ENCODE measurements around the gene ADGRG2.
"Not testable (repeated sequence)": the region's sequence is repeated elsewhere in the genome, so short reads cannot be mapped to it uniquely, and the experiment has no call there.

The ADGRG2 gene

DNA sequence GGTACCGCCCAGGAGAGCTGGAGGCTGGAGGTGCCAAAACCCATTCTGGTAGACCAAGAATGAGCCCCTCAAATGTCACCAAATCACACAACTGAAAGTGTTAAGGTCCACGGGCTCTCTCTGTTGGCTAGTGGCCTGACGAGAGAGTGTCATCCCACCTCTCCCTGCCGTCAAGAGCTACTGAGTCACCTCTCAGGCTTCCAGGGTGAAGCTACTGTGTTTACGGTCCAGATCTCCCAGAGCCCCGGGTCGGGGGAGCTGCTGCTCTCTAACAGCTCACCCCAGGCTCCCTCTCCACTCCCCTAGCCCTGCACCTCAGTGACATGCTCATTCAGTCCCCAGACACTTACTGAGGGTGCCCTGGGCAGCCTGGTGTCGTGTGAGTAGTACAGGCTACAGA is 59.2 kb downstream of the ADGRG2 start:
- Mint-ChIP-seq H3K36me3 (no peaks in the 10 kb centered on the region), H3K4me1 (no peaks in the 10 kb centered on the region), H3K4me3 (no peak overlapping the region), H3K27ac (no peak overlapping the region), H3K27me3 (peaks cover 3% of the 10 kb centered on the region), H3K9me3 (no peaks in the 10 kb centered on the region)
- DNase-seq (ENCODE audit: low spot score in 2 of 2) (no peak), ATAC-seq (ENCODE audit: low read depth) (no peak)

DNA sequence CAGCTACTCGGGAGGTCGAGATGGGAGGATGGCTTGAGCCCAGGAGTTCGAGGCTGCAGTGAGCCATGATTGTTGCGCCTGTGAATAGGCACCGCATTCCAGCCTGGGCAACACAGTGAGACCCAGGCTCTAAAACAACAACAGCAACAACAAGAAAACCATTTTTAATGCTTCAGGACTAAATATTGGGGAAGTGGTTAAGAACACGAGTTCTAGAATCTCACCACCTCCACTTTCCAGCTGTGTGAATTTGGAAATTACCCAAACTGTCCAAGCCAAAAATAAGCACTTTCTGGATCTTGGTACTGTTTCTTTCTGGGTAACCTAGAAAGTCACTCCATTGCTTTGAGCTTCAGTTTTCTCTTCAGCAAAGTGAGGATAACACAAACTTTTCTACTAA is 63.2 kb downstream of the ADGRG2 start:
- peaks cover 3% of the 10 kb centered on the region for H3K27me3 Mint-ChIP-seq
- ATAC-seq (ENCODE audit: low read depth) (no peak), DNase-seq (ENCODE audit: low spot score in 2 of 2) (no peak)
- H3K36me3 Mint-ChIP-seq, result no peaks in the 10 kb centered on the region
- H3K4me1 Mint-ChIP-seq, result no peaks in the 10 kb centered on the region
- H3K27ac Mint-ChIP-seq, result no peak overlapping the region
- no peak overlapping the region for H3K4me3 Mint-ChIP-seq
- no peaks in the 10 kb centered on the region for H3K9me3 Mint-ChIP-seq

DNA sequence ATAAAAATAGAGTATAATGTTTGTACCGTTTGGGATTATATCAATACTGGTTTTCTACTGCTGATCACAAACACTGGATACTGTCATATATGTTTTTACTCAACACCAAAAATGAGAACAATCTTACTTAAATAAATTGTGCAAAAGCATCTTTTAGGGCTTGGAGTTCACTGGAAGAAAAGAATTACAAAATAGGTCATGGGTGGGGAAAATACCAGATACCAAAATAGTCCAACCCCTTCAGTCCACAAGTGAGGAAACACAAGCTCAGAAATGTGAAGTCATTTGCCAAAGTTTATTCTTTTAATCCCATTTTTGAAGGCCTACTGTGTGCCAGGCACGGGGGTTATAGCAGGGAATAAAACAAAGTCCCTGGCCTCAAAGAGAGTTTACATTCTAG is 64.4 kb downstream of the ADGRG2 start:
- H3K27me3 Mint-ChIP-seq, result peaks cover 1% of the 10 kb centered on the region
- no peak for ATAC-seq (ENCODE audit: low read depth)
- H3K9me3 Mint-ChIP-seq, result no peaks in the 10 kb centered on the region
- no peaks in the 10 kb centered on the region for H3K36me3 Mint-ChIP-seq
- no peaks in the 10 kb centered on the region for H3K4me1 Mint-ChIP-seq
- no peak overlapping the region for H3K27ac Mint-ChIP-seq
- no peak overlapping the region for H3K4me3 Mint-ChIP-seq
- DNase-seq (ENCODE audit: low spot score in 2 of 2), result no peak

DNA sequence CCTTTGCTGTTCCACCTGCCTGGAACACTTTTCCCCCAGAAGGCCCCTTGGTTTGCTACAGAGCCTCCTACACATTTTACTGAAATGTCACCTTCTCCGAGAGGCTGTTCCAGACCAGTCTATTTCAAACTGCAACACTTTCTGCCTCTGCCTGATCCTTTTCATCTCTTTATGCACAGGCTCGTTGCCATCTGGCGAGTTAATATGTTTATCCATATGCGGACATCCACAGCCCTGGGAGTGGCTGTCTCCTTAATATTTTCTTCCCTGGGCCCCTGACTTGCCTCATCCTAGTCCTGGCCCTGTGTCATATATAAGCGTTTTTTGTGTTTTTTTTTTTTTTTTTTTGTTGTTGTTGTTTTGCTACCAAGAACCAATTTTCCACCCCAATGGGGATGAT is 73.2 kb downstream of the ADGRG2 start:
- Mint-ChIP-seq H3K4me3 (no peak overlapping the region), H3K27ac (no peak overlapping the region), H3K4me1 (peaks cover 3% of the 10 kb centered on the region), H3K36me3 (no peaks in the 10 kb centered on the region), H3K27me3 (no peaks in the 10 kb centered on the region), H3K9me3 (no peaks in the 10 kb centered on the region)
- DNase-seq (ENCODE audit: low spot score in 2 of 2), result no peak
- no peak for ATAC-seq (ENCODE audit: low read depth)

DNA sequence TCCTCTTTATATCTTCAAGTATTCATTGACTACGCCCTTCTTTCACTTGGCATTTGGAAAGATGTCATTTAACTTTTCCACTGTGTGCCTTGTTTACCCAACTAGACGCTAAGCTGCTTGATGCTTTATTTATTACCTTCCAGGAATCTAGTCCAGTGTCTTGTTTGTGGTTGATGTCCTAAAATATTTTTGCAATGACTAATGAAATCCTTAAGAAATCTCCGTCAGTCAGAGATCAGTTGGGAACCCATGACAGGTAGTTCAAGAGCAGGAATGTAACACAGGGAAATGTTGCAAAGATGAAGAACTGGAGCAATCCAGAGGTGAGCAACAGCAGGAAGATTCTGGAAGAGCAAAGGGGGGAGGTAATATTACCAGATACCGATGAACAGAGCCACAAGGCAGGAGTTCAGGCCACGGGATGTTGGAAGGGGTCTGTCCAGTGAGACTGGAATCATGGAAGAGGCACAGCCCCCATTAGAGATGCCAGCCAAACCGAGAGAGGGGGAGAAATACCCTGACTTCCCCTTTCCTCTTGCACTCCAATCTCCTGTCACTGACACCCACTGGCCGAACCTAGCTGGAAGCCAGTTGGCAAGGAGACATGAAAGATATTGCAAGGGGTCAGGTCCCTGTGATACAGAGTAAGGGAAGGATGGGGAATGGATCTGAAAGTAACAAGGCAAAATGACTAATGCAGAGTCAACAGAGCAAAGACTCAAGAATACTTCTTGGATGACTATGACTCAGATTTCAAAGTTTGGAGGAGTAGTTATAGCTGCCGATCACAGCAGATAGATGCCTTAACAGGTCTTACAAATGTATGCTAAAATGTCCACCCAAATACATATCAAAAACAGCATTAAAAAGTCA is 75.7 kb downstream of the ADGRG2 start:
- DNase-seq (ENCODE audit: low spot score in 2 of 2) (no peak), ATAC-seq (ENCODE audit: low read depth) (no peak)
- Mint-ChIP-seq H3K27ac (no peak overlapping the region), H3K4me3 (no peak overlapping the region), H3K9me3 (no peaks in the 10 kb centered on the region), H3K27me3 (no peaks in the 10 kb centered on the region), H3K4me1 (peaks cover 3% of the 10 kb centered on the region), H3K36me3 (no peaks in the 10 kb centered on the region)

DNA sequence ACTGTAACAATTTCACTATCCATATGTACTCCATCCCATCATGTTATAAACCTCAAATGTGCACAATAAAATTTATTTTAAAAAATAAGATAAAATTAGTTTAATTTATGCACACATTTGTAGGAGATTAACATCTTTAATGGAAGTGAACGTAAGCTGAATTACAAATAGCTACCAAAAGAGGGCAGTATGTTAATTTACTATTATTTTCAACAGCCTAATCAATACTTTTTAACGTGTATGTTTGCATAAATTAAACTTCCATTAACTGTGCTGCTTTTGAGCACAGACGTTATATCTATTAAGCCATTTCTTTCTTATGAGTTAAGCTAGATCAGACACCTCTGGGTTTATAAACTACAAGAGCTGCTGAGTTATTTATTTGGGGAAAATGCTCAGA is 81.9 kb downstream of the ADGRG2 start:
- Mint-ChIP-seq H3K9me3 (no peaks in the 10 kb centered on the region), H3K36me3 (no peaks in the 10 kb centered on the region), H3K4me3 (no peak overlapping the region), H3K4me1 (no peaks in the 10 kb centered on the region), H3K27ac (no peak overlapping the region), H3K27me3 (no peaks in the 10 kb centered on the region)
- DNase-seq (ENCODE audit: low spot score in 2 of 2) (no peak), ATAC-seq (ENCODE audit: low read depth) (no peak)

DNA sequence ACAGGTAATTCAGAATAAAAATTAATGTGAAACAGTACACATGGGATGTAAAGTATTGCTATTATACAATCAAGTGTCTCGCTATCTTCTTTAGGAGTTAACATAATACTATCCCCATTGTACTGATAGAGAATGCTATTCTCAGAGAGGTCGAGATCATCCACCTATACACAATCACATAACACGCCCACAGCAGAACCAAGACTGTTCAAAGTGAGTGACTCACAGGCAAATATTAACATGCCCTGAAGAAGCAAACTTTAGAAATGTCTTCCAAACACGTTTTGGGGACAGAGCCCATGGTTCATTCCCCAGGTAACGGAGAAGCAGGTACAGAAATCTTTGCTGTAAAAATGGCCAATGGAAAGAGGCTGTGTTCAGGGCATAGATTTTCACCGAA is 88.2 kb downstream of the ADGRG2 start:
- Mint-ChIP-seq H3K27ac (no peak overlapping the region), H3K9me3 (no peaks in the 10 kb centered on the region), H3K4me3 (no peak overlapping the region), H3K36me3 (no peaks in the 10 kb centered on the region), H3K4me1 (no peaks in the 10 kb centered on the region), H3K27me3 (no peaks in the 10 kb centered on the region)
- ATAC-seq (ENCODE audit: low read depth), result no peak
- no peak for DNase-seq (ENCODE audit: low spot score in 2 of 2)

DNA sequence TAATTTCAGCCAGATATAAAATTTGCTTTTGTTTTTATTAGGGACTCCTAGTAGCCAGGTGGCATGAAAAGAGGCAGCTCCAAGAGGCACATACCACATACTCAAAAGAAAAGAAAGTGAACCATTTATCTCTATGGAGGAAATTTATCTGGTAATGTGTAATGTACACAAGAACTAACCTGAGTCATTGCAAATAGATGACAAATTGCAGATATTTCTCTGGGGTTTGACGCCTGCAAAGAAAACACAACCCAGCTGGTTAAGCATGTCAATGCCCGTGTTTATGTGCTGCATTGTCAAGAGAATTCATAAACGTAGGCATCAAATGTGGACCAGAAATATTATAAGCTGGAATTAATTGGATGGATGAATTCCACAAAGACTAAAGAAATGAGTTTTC is 91.5 kb downstream of the ADGRG2 start:
- no peaks in the 10 kb centered on the region for H3K36me3 Mint-ChIP-seq
- no peak overlapping the region for H3K27ac Mint-ChIP-seq
- no peaks in the 10 kb centered on the region for H3K4me1 Mint-ChIP-seq
- H3K9me3 Mint-ChIP-seq, result no peaks in the 10 kb centered on the region
- no peaks in the 10 kb centered on the region for H3K27me3 Mint-ChIP-seq
- H3K4me3 Mint-ChIP-seq, result no peak overlapping the region
- DNase-seq (ENCODE audit: low spot score in 2 of 2), result no peak
- ATAC-seq (ENCODE audit: low read depth), result no peak

DNA sequence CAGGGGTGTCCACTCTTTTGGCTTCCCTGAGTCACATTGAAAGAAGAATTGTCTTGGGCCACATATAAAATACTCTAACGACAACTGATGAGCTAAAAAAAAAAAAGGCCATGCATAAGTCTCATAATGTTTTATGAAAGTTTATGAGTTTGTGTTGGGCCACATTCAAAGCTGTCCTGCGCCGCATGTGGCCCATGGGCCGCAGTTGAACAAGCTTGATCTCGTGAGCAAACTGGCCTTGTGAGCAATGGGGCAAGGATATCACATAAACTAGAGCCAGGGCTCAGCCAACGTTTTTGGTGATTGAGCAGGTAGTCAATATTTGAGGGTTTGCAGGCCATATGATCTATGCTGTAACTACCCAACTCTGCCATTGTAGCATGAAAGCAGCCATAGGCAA is 93.7 kb downstream of the ADGRG2 start:
- H3K27me3 Mint-ChIP-seq, result no peaks in the 10 kb centered on the region
- no peak overlapping the region for H3K27ac Mint-ChIP-seq
- DNase-seq (ENCODE audit: low spot score in 2 of 2) (no peak), ATAC-seq (ENCODE audit: low read depth) (no peak)
- no peaks in the 10 kb centered on the region for H3K36me3 Mint-ChIP-seq
- H3K4me3 Mint-ChIP-seq, result no peak overlapping the region
- H3K9me3 Mint-ChIP-seq, result no peaks in the 10 kb centered on the region
- H3K4me1 Mint-ChIP-seq, result no peaks in the 10 kb centered on the region

DNA sequence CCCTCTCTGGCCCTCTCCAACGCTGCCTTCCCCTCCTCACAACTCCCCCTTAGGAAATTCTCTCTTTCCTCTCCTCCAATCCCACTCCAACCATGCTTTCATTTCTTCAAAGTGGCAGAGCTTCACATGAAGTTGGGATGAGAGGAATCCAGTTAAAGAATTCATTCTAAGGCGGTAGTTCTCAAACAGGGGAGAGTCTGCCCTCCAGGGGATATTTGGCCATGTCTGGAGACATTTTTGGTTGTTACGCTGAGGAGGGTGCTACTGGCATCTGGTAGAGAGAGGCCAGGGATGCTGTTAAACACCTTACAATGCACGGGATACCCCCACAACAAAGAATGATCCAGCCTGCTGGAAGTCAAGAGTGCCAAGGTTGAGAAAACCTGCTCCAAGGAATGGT is 97.9 kb downstream of the ADGRG2 start:
- Mint-ChIP-seq H3K4me3 (no peak overlapping the region), H3K27ac (no peak overlapping the region), H3K27me3 (no peaks in the 10 kb centered on the region), H3K4me1 (no peaks in the 10 kb centered on the region), H3K36me3 (no peaks in the 10 kb centered on the region), H3K9me3 (no peaks in the 10 kb centered on the region)
- DNase-seq (ENCODE audit: low spot score in 2 of 2), result no peak
- ATAC-seq (ENCODE audit: low read depth), result no peak

DNA sequence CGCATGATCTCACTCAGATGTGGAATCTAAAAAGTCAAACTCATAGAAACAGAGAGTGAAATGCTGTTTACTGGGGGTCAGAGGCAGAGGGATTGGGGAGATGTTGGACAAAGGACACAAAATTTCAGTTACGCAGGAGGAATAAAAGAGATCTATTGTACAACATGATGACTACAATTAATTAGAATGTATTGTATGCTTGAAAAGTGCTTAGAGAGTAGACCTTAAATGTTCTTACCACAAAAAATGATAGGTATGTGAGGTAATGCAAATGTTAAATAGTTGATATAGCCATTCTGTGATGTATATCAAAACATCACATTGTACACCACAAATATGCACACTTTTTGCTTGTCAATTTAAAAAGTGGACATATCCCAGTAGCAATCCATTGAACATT is 102.3 kb downstream of the ADGRG2 start:
- Mint-ChIP-seq H3K9me3 (no peaks in the 10 kb centered on the region), H3K36me3 (no peaks in the 10 kb centered on the region), H3K4me1 (no peaks in the 10 kb centered on the region), H3K27ac (no peak overlapping the region), H3K4me3 (no peak overlapping the region), H3K27me3 (no peaks in the 10 kb centered on the region)
- no peak for ATAC-seq (ENCODE audit: low read depth)
- DNase-seq (ENCODE audit: low spot score in 2 of 2), result no peak

DNA sequence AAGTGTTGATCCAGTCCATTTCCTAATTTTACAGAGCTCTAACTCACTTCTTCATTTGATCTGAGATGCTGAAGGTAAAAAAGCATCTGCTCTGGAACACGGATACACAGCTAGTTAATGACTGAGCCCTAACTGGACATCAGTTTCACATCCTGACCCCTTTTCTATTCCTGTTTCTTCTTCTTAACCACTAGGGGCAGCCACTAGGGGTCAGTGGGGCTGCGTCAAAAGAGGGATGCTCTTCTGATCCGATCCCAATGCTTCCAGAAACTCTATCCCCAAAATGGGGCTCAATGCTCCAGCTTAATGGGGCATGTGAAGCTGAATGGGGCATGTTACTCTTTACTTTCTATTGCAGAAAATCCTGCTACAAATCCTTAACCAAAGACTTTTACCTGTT is 105.0 kb downstream of the ADGRG2 start:
- ATAC-seq (ENCODE audit: low read depth) (no peak), DNase-seq (ENCODE audit: low spot score in 2 of 2) (no peak)

DNA sequence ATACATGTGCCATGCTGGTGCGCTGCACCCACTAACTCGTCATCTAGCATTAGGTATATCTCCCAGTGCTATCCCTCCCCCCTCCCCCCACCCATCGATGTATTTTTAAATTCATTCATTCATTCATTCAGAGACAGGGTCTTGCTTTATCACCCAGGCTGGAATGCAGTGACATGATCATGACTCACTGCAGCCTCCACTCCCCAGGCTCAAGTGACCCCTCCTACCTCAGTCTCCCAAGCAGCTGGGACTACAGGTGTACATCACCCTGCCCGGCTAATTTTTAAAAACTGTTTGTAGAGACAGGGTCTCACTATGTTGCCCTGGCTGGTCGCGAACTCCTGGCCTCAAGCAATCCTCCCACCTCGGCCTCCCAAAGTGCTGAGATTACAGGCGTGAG is 105.7 kb downstream of the ADGRG2 start:
- DNase-seq (ENCODE audit: low spot score in 2 of 2); ATAC-seq (ENCODE audit: low read depth); H3K4me1 Mint-ChIP-seq; H3K27me3 Mint-ChIP-seq; H3K9me3 Mint-ChIP-seq; H3K4me3 Mint-ChIP-seq; H3K27ac Mint-ChIP-seq; H3K36me3 Mint-ChIP-seq: not testable (repeated sequence)

More for the DNA sequence above, 105.0 kb downstream of the ADGRG2 start:
- Mint-ChIP-seq H3K36me3 (no peaks in the 10 kb centered on the region), H3K9me3 (no peaks in the 10 kb centered on the region), H3K4me3 (no peak overlapping the region), H3K27ac (no peak overlapping the region), H3K4me1 (no peaks in the 10 kb centered on the region), H3K27me3 (no peaks in the 10 kb centered on the region)

DNA sequence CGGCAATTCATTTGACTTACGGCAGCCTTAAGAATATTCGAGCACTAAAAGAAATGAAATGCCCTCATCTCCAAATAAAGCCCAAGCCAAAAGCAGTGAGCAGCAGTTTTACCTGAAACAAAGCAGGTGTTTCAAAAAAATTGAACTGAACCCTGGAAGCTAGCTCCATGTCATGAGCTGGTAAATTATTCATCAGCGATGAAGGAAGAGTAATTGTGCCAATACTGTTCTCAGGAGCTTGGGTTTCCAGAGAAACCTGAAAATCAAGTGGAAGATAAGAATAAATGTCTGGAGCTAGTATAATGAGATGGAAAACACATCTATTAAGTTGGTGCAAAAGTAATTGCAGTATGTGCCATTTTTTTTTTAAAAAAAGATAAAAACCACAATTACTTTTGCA is 114.4 kb downstream of the ADGRG2 start:
- Mint-ChIP-seq H3K4me3 (no peak overlapping the region), H3K9me3 (no peaks in the 10 kb centered on the region), H3K36me3 (no peaks in the 10 kb centered on the region), H3K4me1 (no peaks in the 10 kb centered on the region), H3K27me3 (no peaks in the 10 kb centered on the region), H3K27ac (no peak overlapping the region)
- DNase-seq (ENCODE audit: low spot score in 2 of 2) (no peak), ATAC-seq (ENCODE audit: low read depth) (no peak)

DNA sequence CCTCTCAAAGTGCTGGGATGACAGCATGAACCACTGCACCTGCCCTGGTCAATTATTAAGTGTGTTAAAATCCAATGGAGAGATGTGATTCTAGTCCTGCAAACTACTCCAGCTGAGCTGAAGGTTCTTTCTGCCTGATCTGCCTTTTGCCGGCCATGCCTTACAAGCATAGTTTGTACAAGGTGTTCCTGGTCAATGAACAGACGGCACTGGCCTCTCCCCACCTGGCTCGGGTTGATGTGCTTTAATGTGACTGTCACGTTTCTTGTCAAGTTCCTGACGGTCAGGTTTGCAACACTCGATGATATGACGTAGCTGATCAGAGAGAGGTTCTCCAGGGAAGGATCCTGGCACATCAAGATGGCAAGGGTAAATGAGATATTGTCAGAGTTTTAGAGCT is 115.3 kb downstream of the ADGRG2 start:
- ATAC-seq (ENCODE audit: low read depth), result no peak
- DNase-seq (ENCODE audit: low spot score in 2 of 2), result no peak
- Mint-ChIP-seq H3K27ac (no peak overlapping the region), H3K36me3 (no peaks in the 10 kb centered on the region), H3K27me3 (no peaks in the 10 kb centered on the region), H3K4me1 (no peaks in the 10 kb centered on the region), H3K9me3 (no peaks in the 10 kb centered on the region), H3K4me3 (no peak overlapping the region)

Data from memory B cell (primary cell).